A673 (cell line): Measurements from ENCODE around the gene CDYL2. TPM values are rescaled to one million over a fixed set of nuclear protein-coding genes. Genes with fewer than 3 reads are reported as not detected.

Source experiments
- BruUV-seq: library from RNA; stranded (reverse); fragments of 400-500 nt; replicated peaks from 2 replicates; lab custom pipeline; 2021; lab: Mats Ljungman, UMichigan
- CTCF ChIA-PET: fragments of 300-600 bp; sonication (Branson Sonifier 250); formaldehyde crosslinking; loops from one replicate; lab custom pipeline; 2022; ENCODE audit warnings: antibody characterized with exemption; lab: Charles Lee
- POLR2A ChIA-PET: fragments of 300-600 bp; sonication (Branson Sonifier 250); formaldehyde crosslinking; loops from one replicate; lab custom pipeline; 2022; ENCODE audit warnings: antibody characterized with exemption; ENCODE audit not compliant: low non-redundant PET; lab: Charles Lee
- DNase-seq: peaks from one replicate; pipeline ENCODE4 v3.0.0-alpha.2; 2015; ENCODE audit warnings: low spot score
- H3K27ac ChIP-seq: fragments of 200-600 bp; sonication (generic); 2 replicates; pipeline ENCODE4 v1.5.1; 2016; ENCODE audit warnings: mixed run types, low read depth, mild to moderate bottlenecking, mixed read lengths, antibody characterized with exemption, low read length; ENCODE audit not compliant: poor library complexity, severe bottlenecking
- H3K27me3 ChIP-seq: fragments of 200-600 bp; sonication (generic); replicated peaks from 2 replicates; pipeline ENCODE4 v1.6.1; 2017; ENCODE audit warnings: mixed run types, low read depth, mild to moderate bottlenecking, mixed read lengths, antibody characterized with exemption, low read length; ENCODE audit not compliant: insufficient read depth, poor library complexity
- H3K36me3 ChIP-seq: fragments of 200-600 bp; sonication (generic); 2 replicates; pipeline ENCODE4 v1.6.1; 2016; ENCODE audit warnings: mixed run types, mild to moderate bottlenecking, mixed read lengths, antibody characterized with exemption, low read length; ENCODE audit not compliant: insufficient read depth, poor library complexity, severe bottlenecking
- H3K4me1 ChIP-seq: fragments of 200-600 bp; sonication (generic); 2 replicates; pipeline ENCODE4 v1.6.1; 2017; ENCODE audit warnings: mixed run types, mild to moderate bottlenecking, mixed read lengths, antibody characterized with exemption, low read length; ENCODE audit not compliant: insufficient read depth, poor library complexity, severe bottlenecking
- H3K4me3 ChIP-seq: fragments of 200-600 bp; sonication (generic); 2 replicates; pipeline ENCODE4 v1.5.1; 2016; ENCODE audit warnings: low read depth, mixed run types, mild to moderate bottlenecking, mixed read lengths, low read length; ENCODE audit not compliant: poor library complexity, severe bottlenecking
- H3K9me3 ChIP-seq: fragments of 200-600 bp; sonication (generic); 2 replicates; pipeline ENCODE4 v1.6.1; 2016; ENCODE audit warnings: mixed run types, low read depth, mild to moderate bottlenecking, mixed read lengths, antibody characterized with exemption, low read length; ENCODE audit not compliant: poor library complexity, severe bottlenecking
- EZH2 ChIP-seq: fragments of 200-600 bp; sonication (generic); IDR thresholded peaks from 2 replicates; pipeline ENCODE4 v1.6.1; 2017; ENCODE audit warnings: borderline replicate concordance, low read depth, mild to moderate bottlenecking, mixed read lengths, antibody characterized with exemption, low read length; ENCODE audit not compliant: poor library complexity, severe bottlenecking
- intact Hi-C: fragments of 100-400 bp; cut with micrococcal nuclease; formaldehyde crosslinking; loops from one replicate; pipeline ENCODE4 v1.10.0; 2022; ENCODE audit not compliant: unreplicated experiment
- total RNA-seq: library from RNA; stranded (reverse); gene quantifications from 2 replicates; pipeline ENCODE4 v1.2.3, GENCODE V29; 2021
- TF ChIP-seq, protein P1 (sequence below): fragments of 300-800, 200-600 bp; sonication (generic); conservative IDR thresholded peaks from 2 replicates; pipeline ENCODE4 v1.5.1; 2017; ENCODE audit warnings: low read depth, mild to moderate bottlenecking, antibody characterized with exemption, low read length, moderate library complexity, mixed read lengths

Gene CDYL2
- total RNA-seq, 1 experiment from 2014 or later, result 0.64 TPM

DNA sequence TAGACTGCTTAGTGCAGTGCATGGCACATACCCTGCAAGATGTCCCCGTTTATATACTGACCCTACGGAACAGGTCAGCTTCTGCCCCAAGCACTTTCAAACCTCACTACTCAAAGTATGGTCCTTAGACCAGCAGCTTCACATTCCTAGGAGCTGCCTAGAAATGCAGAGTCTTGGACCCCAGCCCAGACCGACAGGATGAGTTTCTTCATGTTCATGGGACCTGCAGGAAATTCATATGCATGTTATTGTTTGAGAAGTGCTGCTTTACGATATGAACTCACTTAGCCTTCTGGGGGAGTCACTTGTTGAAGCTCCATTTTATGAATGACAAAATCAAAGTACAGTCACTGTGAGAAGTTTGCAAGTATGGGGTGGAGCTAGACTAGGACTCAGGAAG is 181.0 kb downstream of the CDYL2 start:
- H3K36me3 ChIP-seq, result no peaks in the 10 kb centered on the region
- no peak overlapping the region for H3K4me3 ChIP-seq
- no peak for DNase-seq
- POLR2A ChIA-PET, result no interaction called here
- H3K27ac ChIP-seq, result no peak overlapping the region
- H3K9me3 ChIP-seq, result no peaks in the 10 kb centered on the region
- no peaks in the 10 kb centered on the region for H3K27me3 ChIP-seq
- no TSS peak for BruUV-seq
- TF ChIP-seq, protein P1, sequence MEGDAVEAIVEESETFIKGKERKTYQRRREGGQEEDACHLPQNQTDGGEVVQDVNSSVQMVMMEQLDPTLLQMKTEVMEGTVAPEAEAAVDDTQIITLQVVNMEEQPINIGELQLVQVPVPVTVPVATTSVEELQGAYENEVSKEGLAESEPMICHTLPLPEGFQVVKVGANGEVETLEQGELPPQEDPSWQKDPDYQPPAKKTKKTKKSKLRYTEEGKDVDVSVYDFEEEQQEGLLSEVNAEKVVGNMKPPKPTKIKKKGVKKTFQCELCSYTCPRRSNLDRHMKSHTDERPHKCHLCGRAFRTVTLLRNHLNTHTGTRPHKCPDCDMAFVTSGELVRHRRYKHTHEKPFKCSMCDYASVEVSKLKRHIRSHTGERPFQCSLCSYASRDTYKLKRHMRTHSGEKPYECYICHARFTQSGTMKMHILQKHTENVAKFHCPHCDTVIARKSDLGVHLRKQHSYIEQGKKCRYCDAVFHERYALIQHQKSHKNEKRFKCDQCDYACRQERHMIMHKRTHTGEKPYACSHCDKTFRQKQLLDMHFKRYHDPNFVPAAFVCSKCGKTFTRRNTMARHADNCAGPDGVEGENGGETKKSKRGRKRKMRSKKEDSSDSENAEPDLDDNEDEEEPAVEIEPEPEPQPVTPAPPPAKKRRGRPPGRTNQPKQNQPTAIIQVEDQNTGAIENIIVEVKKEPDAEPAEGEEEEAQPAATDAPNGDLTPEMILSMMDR, result no peak
- no peak for TF ChIP-seq EZH2
- CTCF ChIA-PET, result no interaction called here
- no peaks in the 10 kb centered on the region for H3K4me1 ChIP-seq
- intact Hi-C loops, result no loop called here

- no peaks in the 10 kb centered on the region for H3K9me3 ChIP-seq
- H3K4me3 ChIP-seq, result no peak overlapping the region
- ChIA-PET CTCF (no interaction called here), POLR2A (no interaction called here)
- TF ChIP-seq, protein P1, result no peak
- no peak for TF ChIP-seq EZH2
- intact Hi-C loops, result no loop called here
- H3K27ac ChIP-seq, result no peak overlapping the region
- no peaks in the 10 kb centered on the region for H3K27me3 ChIP-seq
- no peaks in the 10 kb centered on the region for H3K4me1 ChIP-seq
- H3K36me3 ChIP-seq, result no peaks in the 10 kb centered on the region
- BruUV-seq, result no TSS peak
- no peak for DNase-seq
These were observed 182.4 kb downstream of the CDYL2 start for GRCh38 chr16:80622007-80622406.

GRCh38 chr16:80620736-80621605 is 183.4 kb downstream of the CDYL2 start:
- Histone ChIP-seq H3K4me3 (no peak overlapping the region), H3K27ac (no peak overlapping the region), H3K36me3 (no peaks in the 10 kb centered on the region), H3K4me1 (no peaks in the 10 kb centered on the region), H3K9me3 (no peaks in the 10 kb centered on the region), H3K27me3 (no peaks in the 10 kb centered on the region)
- no TSS peak for BruUV-seq
- CTCF ChIA-PET, result no interaction called here
- intact Hi-C loops, result no loop called here
- no peak for TF ChIP-seq EZH2
- TF ChIP-seq, protein P1, result no peak
- POLR2A ChIA-PET, result no interaction called here
- no peak for DNase-seq
